Measurements from ENCODE around the gene POLR1A.

The POLR1A gene

GRCh38 chr2:86033751-86034692 lies 71.7 kb downstream of the POLR1A start:
- TF ChIP-seq POLR2A (IDR thresholded peaks at IDR 0.05; ENCODE audit: low read depth, low read length) = no peak
- no peak for FAIRE-seq
- DNase-seq (ENCODE audit: insufficient read length, low spot score) = no peak

GRCh38 chr2:86032861-86033595 lies 72.7 kb downstream of the POLR1A start:
- FAIRE-seq (no peak), DNase-seq (ENCODE audit: insufficient read length, low spot score) (no peak)
- TF ChIP-seq POLR2A (IDR thresholded peaks at IDR 0.05; ENCODE audit: low read depth, low read length) = no peak

GRCh38 chr2:86031606-86032005 lies 74.1 kb downstream of the POLR1A start:
- TF ChIP-seq POLR2A (IDR thresholded peaks at IDR 0.05; ENCODE audit: low read depth, low read length) = no peak
- no peak for FAIRE-seq
- no peak for DNase-seq (ENCODE audit: insufficient read length, low spot score)

- no peak for FAIRE-seq
Observed at GRCh38 chr2:86031151-86031550, 74.5 kb downstream of the POLR1A start.

GRCh38 chr2:86029873-86030272 lies 75.8 kb downstream of the POLR1A start:
- no peak for TF ChIP-seq POLR2A (IDR thresholded peaks at IDR 0.05; ENCODE audit: low read depth, low read length)
- FAIRE-seq = no peak
- no peak for DNase-seq (ENCODE audit: insufficient read length, low spot score)

More at GRCh38 chr2:86031151-86031550, 74.5 kb downstream of the POLR1A start:
- no peak for TF ChIP-seq POLR2A (IDR thresholded peaks at IDR 0.05; ENCODE audit: low read depth, low read length)
- no peak for DNase-seq (ENCODE audit: insufficient read length, low spot score)

- no peak for TF ChIP-seq POLR2A (IDR thresholded peaks at IDR 0.05; ENCODE audit: low read depth, low read length)
- DNase-seq (ENCODE audit: insufficient read length, low spot score) (no peak), FAIRE-seq (no peak)
Observed at GRCh38 chr2:86028766-86029381, 76.8 kb downstream of the POLR1A start.

GRCh38 chr2:86027922-86028765 lies 77.5 kb downstream of the POLR1A start:
- no peak for TF ChIP-seq POLR2A (IDR thresholded peaks at IDR 0.05; ENCODE audit: low read depth, low read length)
- DNase-seq (ENCODE audit: insufficient read length, low spot score) (no peak), FAIRE-seq (no peak)

GRCh38 chr2:86027196-86027921 lies 78.3 kb downstream of the POLR1A start:
- DNase-seq (ENCODE audit: insufficient read length, low spot score) (no peak), FAIRE-seq (no peak)
- no peak for TF ChIP-seq POLR2A (IDR thresholded peaks at IDR 0.05; ENCODE audit: low read depth, low read length)

- DNase-seq (ENCODE audit: insufficient read length, low spot score) = no peak
- no peak for TF ChIP-seq POLR2A (IDR thresholded peaks at IDR 0.05; ENCODE audit: low read depth, low read length)
- FAIRE-seq = no peak
Observed at GRCh38 chr2:86026744-86027065, 79.0 kb downstream of the POLR1A start.

GRCh38 chr2:86025976-86026743 lies 79.5 kb downstream of the POLR1A start:
- FAIRE-seq (no peak), DNase-seq (ENCODE audit: insufficient read length, low spot score) (no peak)
- TF ChIP-seq POLR2A (IDR thresholded peaks at IDR 0.05; ENCODE audit: low read depth, low read length) = no peak

- FAIRE-seq (no peak), DNase-seq (ENCODE audit: insufficient read length, low spot score) (no peak)
- no peak for TF ChIP-seq POLR2A (IDR thresholded peaks at IDR 0.05; ENCODE audit: low read depth, low read length)
Observed at GRCh38 chr2:86025229-86025820, 80.4 kb downstream of the POLR1A start.

GRCh38 chr2:86023366-86023712 lies 82.3 kb downstream of the POLR1A start:
- FAIRE-seq (no peak), DNase-seq (ENCODE audit: insufficient read length, low spot score) (no peak)
- no peak for TF ChIP-seq POLR2A (IDR thresholded peaks at IDR 0.05; ENCODE audit: low read depth, low read length)
